Measurements from ENCODE around the gene MAD1L1.

The MAD1L1 gene

DNA sequence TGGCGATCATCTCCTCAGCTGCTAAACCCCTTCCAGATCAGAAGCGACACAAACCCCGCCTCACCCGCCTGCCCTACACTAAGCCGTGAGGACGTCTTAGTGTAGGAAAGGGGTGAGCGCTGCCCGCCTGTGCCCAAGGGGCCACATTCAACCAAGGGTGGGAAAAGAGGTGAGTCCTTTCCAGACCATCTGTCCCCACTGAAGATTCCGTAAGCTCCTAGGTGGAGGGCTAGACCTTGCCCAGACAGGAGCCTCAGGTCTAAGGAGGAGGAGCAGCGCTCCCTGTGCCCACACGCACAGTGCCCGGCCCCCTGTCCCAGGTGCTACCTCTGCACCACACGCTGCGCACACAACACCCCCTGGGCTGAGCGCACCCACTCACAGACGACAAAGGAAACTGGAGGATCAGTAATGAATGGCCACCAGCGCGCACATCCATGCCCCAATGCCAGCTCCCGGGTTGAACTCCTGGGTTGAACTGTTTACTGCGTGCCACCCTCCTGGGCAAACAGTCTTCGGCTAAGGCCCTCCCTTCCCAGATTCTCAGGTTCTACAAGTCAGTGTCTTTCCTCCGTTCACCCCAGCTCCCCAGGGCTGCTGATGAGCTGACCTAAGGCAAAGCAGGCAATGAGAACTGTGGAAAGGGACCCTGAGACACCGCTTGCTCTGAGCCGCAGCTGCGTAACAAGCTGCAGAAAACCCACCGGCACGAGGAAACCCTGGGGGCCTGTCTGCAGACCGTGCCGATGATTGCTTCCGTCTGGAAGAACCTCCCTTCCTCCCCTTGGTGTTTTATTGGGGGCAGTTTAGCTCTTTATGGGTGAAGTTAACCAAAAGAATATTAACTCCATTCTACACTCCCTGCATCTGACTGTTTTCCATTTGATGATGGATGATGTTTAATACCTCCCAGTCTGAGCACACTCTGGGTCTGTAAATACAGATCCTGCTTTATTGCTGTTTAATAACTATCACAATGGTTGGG, 185.9 kb downstream of the MAD1L1 start:
- Histone ChIP-seq H3K4me3 (no peak overlapping the region), H3K36me3 (ENCODE audit: insufficient read depth, low read length) (peaks cover 10% of the 10 kb centered on the region; the same call in 1 of the 2 replicates), H3K9ac (ENCODE audit: insufficient read length) (no peak overlapping the region), H3K9me3 (ENCODE audit: low read depth, low read length) (no peaks in the 10 kb centered on the region), H3K27ac (no peak overlapping the region)
- no peak for DNase-seq (ENCODE audit: low read depth, low spot score)
- TF ChIP-seq POLR2AphosphoS5 (IDR thresholded peaks at IDR 0.05; ENCODE audit: borderline replicate concordance, low read depth, low read length) (no peak), EZH2 (IDR thresholded peaks at IDR 0.05) (no peak), FOXP2 (optimal IDR thresholded peaks at IDR 0.05; ENCODE audit: control extremely low read depth, extremely low read length, insufficient read depth) (no peak)

DNA sequence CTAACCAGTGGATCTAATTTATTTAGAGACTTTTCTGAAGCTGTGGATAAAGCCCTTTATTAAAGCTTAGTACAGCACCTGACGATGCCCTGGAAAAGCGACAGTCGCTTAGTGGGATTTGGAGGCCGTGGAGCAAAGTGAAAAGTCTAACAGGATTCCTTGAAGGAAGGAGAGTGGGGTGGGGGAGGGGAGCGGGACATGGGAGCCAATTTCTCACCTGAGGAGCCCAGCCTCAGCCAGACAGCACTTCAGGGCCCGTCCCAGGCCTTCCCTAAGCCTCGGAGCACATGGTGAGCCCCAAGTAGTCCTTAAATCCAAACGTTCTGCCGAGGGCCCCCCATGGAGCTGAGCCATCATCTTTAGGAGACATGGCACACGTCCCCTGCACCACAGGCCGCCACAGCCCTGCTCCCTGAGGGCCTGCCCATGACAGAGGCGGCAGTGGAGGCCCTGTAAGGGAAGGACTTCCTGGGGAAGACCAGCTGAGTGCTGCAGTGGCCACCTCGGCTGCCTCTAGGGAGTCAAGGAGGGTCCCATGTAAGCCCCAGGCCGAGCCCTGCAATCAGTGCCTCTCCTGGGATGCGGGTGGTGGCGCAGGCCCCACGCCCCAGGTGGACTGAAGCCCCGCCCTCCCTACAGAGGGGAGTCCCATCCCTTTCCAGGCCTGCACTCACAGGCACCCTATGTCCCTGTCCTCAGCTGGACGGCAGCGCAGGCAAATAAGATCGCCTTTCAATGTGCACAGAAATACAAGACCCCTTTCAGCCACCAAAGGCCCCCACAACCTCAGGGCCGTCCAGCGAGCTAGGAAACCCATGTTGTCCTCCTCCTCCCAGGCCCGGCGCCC, 187.0 kb downstream of the MAD1L1 start:
- Histone ChIP-seq H3K36me3 (ENCODE audit: insufficient read depth, low read length) (peaks cover 10% of the 10 kb centered on the region; the same call in 1 of the 2 replicates), H3K27ac (no peak overlapping the region), H3K9me3 (ENCODE audit: low read depth, low read length) (no peaks in the 10 kb centered on the region), H3K4me3 (no peak overlapping the region), H3K9ac (ENCODE audit: insufficient read length) (no peak overlapping the region)
- no peak for TF ChIP-seq POLR2AphosphoS5 (IDR thresholded peaks at IDR 0.05; ENCODE audit: borderline replicate concordance, low read depth, low read length)
- TF ChIP-seq FOXP2 (optimal IDR thresholded peaks at IDR 0.05; ENCODE audit: control extremely low read depth, extremely low read length, insufficient read depth): no peak
- no peak for TF ChIP-seq EZH2 (IDR thresholded peaks at IDR 0.05)
- DNase-seq (ENCODE audit: low read depth, low spot score): no peak

DNA sequence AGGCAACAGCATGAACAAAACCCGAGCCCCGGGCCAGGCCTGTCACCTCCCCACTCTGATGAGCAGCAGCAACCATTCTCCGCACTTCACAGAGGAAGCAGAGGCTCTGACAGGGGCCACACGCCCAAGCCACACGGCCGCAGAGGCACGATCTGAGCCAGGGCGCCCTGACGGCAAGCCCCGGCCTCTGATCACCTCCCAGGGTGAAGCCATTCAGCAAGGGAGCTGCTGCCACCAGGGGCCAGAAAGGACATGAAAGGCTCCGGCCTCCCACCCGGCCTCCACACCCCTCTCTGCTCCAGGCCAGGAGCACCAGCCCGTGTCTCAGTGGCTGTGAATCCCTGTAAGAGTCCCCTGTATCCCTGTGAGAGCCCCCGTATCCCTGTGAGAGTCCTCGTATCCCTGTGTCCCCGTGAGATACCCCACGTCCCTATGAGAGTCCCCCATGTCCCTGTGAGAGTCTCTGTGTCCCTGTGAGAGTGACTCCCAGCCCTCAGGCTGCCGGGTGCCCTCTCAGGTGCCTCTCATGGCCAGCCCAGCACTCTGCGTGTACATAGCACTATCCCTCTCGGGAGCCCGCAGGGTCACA, 187.8 kb downstream of the MAD1L1 start:
- no peak overlapping the region for H3K9ac ChIP-seq (ENCODE audit: insufficient read length)
- no peak for DNase-seq (ENCODE audit: low read depth, low spot score)
- TF ChIP-seq POLR2AphosphoS5 (IDR thresholded peaks at IDR 0.05; ENCODE audit: borderline replicate concordance, low read depth, low read length) (no peak), EZH2 (IDR thresholded peaks at IDR 0.05) (no peak), FOXP2 (optimal IDR thresholded peaks at IDR 0.05; ENCODE audit: control extremely low read depth, extremely low read length, insufficient read depth) (no peak)
- no peak overlapping the region for H3K27ac ChIP-seq
- H3K4me3 ChIP-seq: no peak overlapping the region
- no peaks in the 10 kb centered on the region for H3K9me3 ChIP-seq (ENCODE audit: low read depth, low read length)
- peaks cover 10% of the 10 kb centered on the region; the same call in 1 of the 2 replicates for H3K36me3 ChIP-seq (ENCODE audit: insufficient read depth, low read length)

DNA sequence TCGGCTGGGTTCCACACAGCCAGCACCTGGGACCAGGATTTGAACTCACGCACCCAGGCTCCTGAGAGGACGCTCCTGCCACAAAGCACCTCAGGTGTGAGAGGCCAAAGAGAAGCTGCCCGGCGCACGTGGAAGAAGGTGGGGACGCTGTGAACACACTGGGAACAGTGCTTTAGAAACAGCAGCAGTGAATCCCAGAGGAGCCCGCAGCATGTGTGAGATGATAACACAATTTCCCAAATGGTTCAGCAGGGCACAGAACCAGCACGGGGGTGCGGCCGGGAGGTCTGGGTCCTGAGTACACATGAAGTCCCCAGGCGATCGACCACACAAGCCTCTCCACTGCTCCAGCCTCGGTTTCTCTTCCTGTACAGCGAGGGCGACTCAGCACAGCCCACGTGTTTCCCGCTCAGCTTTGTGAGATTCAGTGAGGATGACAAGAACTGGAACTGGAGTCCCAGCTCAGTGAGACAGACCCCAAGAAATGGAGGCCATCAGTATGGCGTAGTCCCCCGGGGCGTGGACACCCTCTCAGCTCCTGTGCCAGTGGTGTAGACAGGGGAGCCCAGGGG, 188.3 kb downstream of the MAD1L1 start:
- Histone ChIP-seq H3K4me3 (no peak overlapping the region), H3K27ac (no peak overlapping the region), H3K36me3 (ENCODE audit: insufficient read depth, low read length) (peaks cover 10% of the 10 kb centered on the region; the same call in 1 of the 2 replicates), H3K9ac (ENCODE audit: insufficient read length) (no peak overlapping the region), H3K9me3 (ENCODE audit: low read depth, low read length) (no peaks in the 10 kb centered on the region)
- no peak for TF ChIP-seq FOXP2 (optimal IDR thresholded peaks at IDR 0.05; ENCODE audit: control extremely low read depth, extremely low read length, insufficient read depth)
- no peak for TF ChIP-seq POLR2AphosphoS5 (IDR thresholded peaks at IDR 0.05; ENCODE audit: borderline replicate concordance, low read depth, low read length)
- no peak for TF ChIP-seq EZH2 (IDR thresholded peaks at IDR 0.05)
- DNase-seq (ENCODE audit: low read depth, low spot score): no peak

DNA sequence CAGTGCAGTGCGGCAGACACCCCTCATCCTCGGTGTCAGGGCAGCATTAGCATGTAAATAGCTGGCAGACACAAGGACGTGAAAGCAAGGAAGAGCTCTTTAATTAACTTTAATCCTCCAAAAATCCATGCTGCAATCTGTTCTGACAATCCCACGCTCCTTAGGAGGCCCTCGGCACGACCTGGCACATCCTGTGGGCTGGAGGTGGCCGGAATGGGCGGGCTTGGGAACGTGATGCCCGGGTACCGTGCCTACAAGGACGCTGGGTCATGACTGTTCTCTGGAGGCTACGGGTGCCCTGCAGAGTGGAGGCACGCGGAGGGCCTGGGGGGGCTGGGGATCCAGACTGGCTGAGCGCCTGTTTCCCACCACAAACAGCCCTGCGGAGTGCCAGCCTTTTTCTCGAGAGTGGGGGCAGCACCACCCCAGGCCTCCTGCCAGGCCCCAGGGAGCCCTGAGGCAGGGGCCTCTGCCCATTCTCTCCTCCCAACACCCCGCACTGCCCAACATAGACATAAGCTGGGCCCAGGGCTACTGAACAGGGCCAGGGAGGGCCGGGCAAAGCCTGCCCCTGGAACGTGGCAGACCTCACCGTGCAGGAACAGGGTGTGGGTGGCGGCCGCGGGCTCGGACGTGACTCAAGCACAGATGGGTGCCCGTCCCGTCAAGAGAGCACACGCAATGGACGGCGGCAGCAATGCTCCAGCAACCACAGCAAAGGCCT, 189.3 kb downstream of the MAD1L1 start:
- TF ChIP-seq EZH2 (IDR thresholded peaks at IDR 0.05) (no peak), POLR2AphosphoS5 (IDR thresholded peaks at IDR 0.05; ENCODE audit: borderline replicate concordance, low read depth, low read length) (no peak), FOXP2 (optimal IDR thresholded peaks at IDR 0.05; ENCODE audit: control extremely low read depth, extremely low read length, insufficient read depth) (no peak)
- peaks cover 10% of the 10 kb centered on the region; the same call in 1 of the 2 replicates for H3K36me3 ChIP-seq (ENCODE audit: insufficient read depth, low read length)
- H3K9me3 ChIP-seq (ENCODE audit: low read depth, low read length): no peaks in the 10 kb centered on the region
- no peak overlapping the region for H3K9ac ChIP-seq (ENCODE audit: insufficient read length)
- DNase-seq (ENCODE audit: low read depth, low spot score): no peak
- no peak overlapping the region for H3K4me3 ChIP-seq
- no peak overlapping the region for H3K27ac ChIP-seq

DNA sequence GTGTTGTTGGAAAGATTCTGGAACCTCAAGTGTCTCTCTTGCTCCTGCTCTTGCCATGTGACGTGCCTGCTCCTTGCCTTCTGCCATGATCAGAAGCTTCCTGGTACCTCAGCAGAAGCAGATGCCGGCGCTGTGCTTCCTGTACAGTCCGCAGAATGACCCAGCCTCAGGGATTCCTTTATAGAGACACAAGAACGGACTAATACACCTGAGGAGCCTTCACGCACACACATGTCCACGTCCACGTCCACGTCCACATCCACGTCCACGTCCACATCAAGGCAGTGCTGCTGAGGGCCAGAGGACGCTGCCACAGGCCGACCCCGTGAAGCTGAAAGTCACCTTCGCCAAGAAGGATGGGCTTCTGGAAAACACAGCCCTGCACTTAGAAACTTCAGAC, 190.1 kb downstream of the MAD1L1 start:
- no peaks in the 10 kb centered on the region for H3K9me3 ChIP-seq (ENCODE audit: low read depth, low read length)
- TF ChIP-seq POLR2AphosphoS5 (IDR thresholded peaks at IDR 0.05; ENCODE audit: borderline replicate concordance, low read depth, low read length) (no peak), FOXP2 (optimal IDR thresholded peaks at IDR 0.05; ENCODE audit: control extremely low read depth, extremely low read length, insufficient read depth) (no peak), EZH2 (IDR thresholded peaks at IDR 0.05) (no peak)
- DNase-seq (ENCODE audit: low read depth, low spot score): no peak

More for the DNA sequence above, 190.1 kb downstream of the MAD1L1 start:
- peaks cover 10% of the 10 kb centered on the region; the same call in 1 of the 2 replicates for H3K36me3 ChIP-seq (ENCODE audit: insufficient read depth, low read length)
- H3K4me3 ChIP-seq: no peak overlapping the region
- no peak overlapping the region for H3K27ac ChIP-seq
- H3K9ac ChIP-seq (ENCODE audit: insufficient read length): no peak overlapping the region
